H1 (cell line): ENCODE measurements around the gene SKIC8. TPM values are rescaled to one million over a fixed set of nuclear protein-coding genes. Genes with fewer than 3 reads are reported as not detected.

Experiments
- CTCF ChIA-PET: fragments of 300-600 bp; sonication (Branson Sonifier 250); formaldehyde crosslinking; loops from one replicate; lab custom pipeline; 2021; ENCODE audit not compliant: partially characterized antibody; lab: Charles Lee
- POLR2A ChIA-PET: fragments of 300-600 bp; sonication (Branson Sonifier 250); formaldehyde crosslinking; loops from one replicate; lab custom pipeline; 2021; ENCODE audit warnings: inconsistent platforms; ENCODE audit not compliant: partially characterized antibody; lab: Charles Lee
- DNase-seq, 2 experiments: peaks; one replicate each; pipeline versions ENCODE4 v3.0.0 to v3.0.0-alpha.2; 2010 to 2022; ENCODE audit warnings: low spot score in 2 of 2, low read depth in 1 of 2, mixed read lengths in 1 of 2
- FAIRE-seq: peaks from 2 replicates; lab custom pipeline; 2011; peaks lifted over from hg19 to GRCh38; lab: Jason Lieb, UNC
- H2AFZ ChIP-seq: 2 replicates; pipeline ENCODE4 v1.8.1; 2012; ENCODE audit warnings: low read length, inconsistent platforms
- H2AK5ac ChIP-seq: 2 replicates; pipeline ENCODE4 v1.6.1; 2013; ENCODE audit warnings: low read depth, low read length
- H2BK120ac ChIP-seq: replicated peaks from 2 replicates; pipeline ENCODE3; 2013; ENCODE audit warnings: low read depth, low read length, inconsistent platforms
- H2BK12ac ChIP-seq: 2 replicates; pipeline ENCODE4 v1.6.1; 2013; ENCODE audit warnings: low read depth, low read length
- H2BK15ac ChIP-seq: 2 replicates; pipeline ENCODE4 v1.6.1; 2013; ENCODE audit warnings: low read length
- H2BK20ac ChIP-seq: 2 replicates; pipeline ENCODE4 v1.6.1; 2013; ENCODE audit warnings: low read length
- H2BK5ac ChIP-seq: 2 replicates; pipeline ENCODE4 v1.6.1; 2013; ENCODE audit warnings: low read depth, low read length
- H3K14ac ChIP-seq: 2 replicates; pipeline ENCODE4 v1.6.1; 2013; ENCODE audit warnings: inconsistent platforms; ENCODE audit not compliant: insufficient read length
- H3K18ac ChIP-seq: 2 replicates; pipeline ENCODE4 v1.6.1; 2013; ENCODE audit warnings: low read length; ENCODE audit errors: extremely low read depth
- H3K23ac ChIP-seq: 2 replicates; pipeline ENCODE4 v1.6.1; 2013; ENCODE audit warnings: inconsistent platforms; ENCODE audit not compliant: insufficient read length
- H3K23me2 ChIP-seq: 2 replicates; pipeline ENCODE4 v1.6.1; 2013; ENCODE audit warnings: low read depth, low read length
- H3K27ac ChIP-seq: 2 replicates; pipeline ENCODE4 v1.6.1; 2011; ENCODE audit warnings: low read depth, low read length, inconsistent platforms
- H3K27me3 ChIP-seq, 4 experiments: replicated peaks in 1 of 4; 1 replicate in 1 of 4; 2 replicates in 3 of 4; pipeline versions ENCODE4 v1.6.1 to v1.8.1; 2011 to 2013; ENCODE audit warnings: low read length in 3 of 4, mild to moderate bottlenecking in 3 of 4, inconsistent platforms in 2 of 4, mixed read lengths in 2 of 4, moderate library complexity in 1 of 4; ENCODE audit not compliant: control insufficient read depth in 3 of 4, insufficient read depth in 3 of 4; ENCODE audit errors: extremely low read depth in 1 of 4
- H3K36me3 ChIP-seq, 4 experiments: 2 replicates each; pipeline versions ENCODE4 v1.6.1 to v1.8.1; 2011 to 2013; ENCODE audit warnings: mild to moderate bottlenecking in 4 of 4, low read length in 3 of 4, moderate library complexity in 2 of 4, control low read depth in 1 of 4, inconsistent platforms in 1 of 4; ENCODE audit not compliant: insufficient read depth in 4 of 4, control insufficient read depth in 2 of 4
- H3K4ac ChIP-seq: replicated peaks from 2 replicates; pipeline ENCODE3; 2013; ENCODE audit warnings: low read length, low read depth, mixed read lengths, inconsistent platforms; ENCODE audit not compliant: insufficient read length
- H3K4me1 ChIP-seq, 4 experiments: replicated peaks in 1 of 4; 1 replicate in 1 of 4; 2 replicates in 3 of 4; pipeline versions ENCODE4 v1.6.1 to v1.8.1; 2011 to 2013; ENCODE audit warnings: low read length in 3 of 4, inconsistent platforms in 2 of 4, mixed read lengths in 1 of 4; ENCODE audit not compliant: insufficient read depth in 4 of 4, control insufficient read depth in 3 of 4
- H3K4me2 ChIP-seq, 2 experiments: 2 replicates each; pipeline versions ENCODE4 v1.6.1 to v1.8.1; 2011 to 2013; ENCODE audit warnings: low read depth in 2 of 2, low read length in 2 of 2, control low read depth in 1 of 2, inconsistent platforms in 1 of 2, mild to moderate bottlenecking in 1 of 2; ENCODE audit not compliant: insufficient read depth in 1 of 2
- H3K4me3 ChIP-seq, 4 experiments: fragments of 200-600, 300-600 bp in 1 of 4; sonication (generic), shearing (Covaris generic), sonication (Bioruptor Twin) in 1 of 4; 2 replicates each; pipeline versions ENCODE4 v1.5.1 to v1.8.1; 2011 to 2016; ENCODE audit warnings: low read length in 4 of 4, low read depth in 3 of 4, control low read depth in 2 of 4, inconsistent platforms in 2 of 4, mild to moderate bottlenecking in 2 of 4, mixed read lengths in 1 of 4, moderate library complexity in 1 of 4; ENCODE audit not compliant: insufficient read depth in 2 of 4; ENCODE audit errors: extremely low read depth in 1 of 4
- H3K56ac ChIP-seq: replicated peaks from 2 replicates; pipeline ENCODE3; 2013; ENCODE audit warnings: low read depth, mild to moderate bottlenecking, mixed read lengths, low read length, inconsistent platforms; ENCODE audit not compliant: insufficient read length
- H3K79me1 ChIP-seq: 2 replicates; pipeline ENCODE4 v1.6.1; 2013; ENCODE audit warnings: low read depth, low read length, control low read depth
- H3K79me2 ChIP-seq, 2 experiments: 2 replicates each; pipeline versions ENCODE4 v1.6.1 to v1.8.1; 2012 to 2013; ENCODE audit warnings: low read length in 2 of 2, mild to moderate bottlenecking in 2 of 2, inconsistent platforms in 1 of 2; ENCODE audit not compliant: insufficient read depth in 2 of 2, control insufficient read depth in 1 of 2
- H3K9ac ChIP-seq, 4 experiments: replicated peaks in 1 of 4; 1 replicate in 1 of 4; 2 replicates in 3 of 4; pipeline versions ENCODE4 v1.6.1 to v1.8.1; 2011 to 2013; ENCODE audit warnings: low read depth in 3 of 4, low read length in 3 of 4, control low read depth in 2 of 4, mild to moderate bottlenecking in 2 of 4, moderate library complexity in 2 of 4, inconsistent platforms in 1 of 4; ENCODE audit errors: extremely low read depth in 1 of 4
- H3K9me3 ChIP-seq, 2 experiments: 2 replicates each; pipeline versions ENCODE4 v1.6.1 to v1.8.1; 2012 to 2013; ENCODE audit warnings: mild to moderate bottlenecking in 2 of 2, moderate library complexity in 2 of 2, control low read depth in 1 of 2, inconsistent platforms in 1 of 2, low read depth in 1 of 2, low read length in 1 of 2, mixed read lengths in 1 of 2; ENCODE audit not compliant: insufficient read depth in 2 of 2
- H4K20me1 ChIP-seq, 2 experiments: replicated peaks in 1 of 2; 2 replicates each; pipeline versions ENCODE3 to v1.8.1; 2011 to 2013; ENCODE audit warnings: inconsistent platforms in 2 of 2, low read length in 2 of 2, mild to moderate bottlenecking in 1 of 2; ENCODE audit not compliant: insufficient read depth in 2 of 2, control insufficient read depth in 1 of 2
- H4K5ac ChIP-seq: 2 replicates; pipeline ENCODE4 v1.6.1; 2013; ENCODE audit warnings: low read length, low read depth, mixed read lengths, inconsistent platforms; ENCODE audit not compliant: insufficient read length
- H4K8ac ChIP-seq: 2 replicates; pipeline ENCODE4 v1.8.0; 2013; ENCODE audit warnings: mild to moderate bottlenecking, moderate library complexity, low read length, inconsistent platforms; ENCODE audit not compliant: insufficient read depth; ENCODE audit errors: extremely low read depth
- H4K91ac ChIP-seq: replicated peaks from 2 replicates; pipeline ENCODE3; 2013; ENCODE audit warnings: low read length, mixed read lengths, inconsistent platforms; ENCODE audit not compliant: insufficient read length
- CBX5 ChIP-seq: fragments of 300-800, 300-1000 bp; sonication (generic); IDR thresholded peaks from 2 replicates; pipeline ENCODE4 v1.7.1; 2016; ENCODE audit warnings: antibody characterized with exemption, low read length, low read depth
- CHD1 ChIP-seq: IDR thresholded peaks from 2 replicates; pipeline ENCODE4 v1.6.1; 2012; ENCODE audit warnings: low read depth, low read length, improper control_type of control experiment
- KDM5A ChIP-seq: fragments of 200-600 bp; IDR thresholded peaks from 2 replicates; pipeline ENCODE4 v1.7.1; 2012; ENCODE audit warnings: mild to moderate bottlenecking, low read length, inconsistent platforms, mixed read lengths
- NRF1 ChIP-seq: IDR thresholded peaks from 2 replicates; pipeline ENCODE4 v1.6.1; 2011; ENCODE audit warnings: mild to moderate bottlenecking, low read depth, low read length, improper control_type of control experiment
- WGBS, 2 experiments: shearing (Covaris generic) in 1 of 2; methylation state at CpG; one replicate each; pipeline versions ENCODE4 v1.1.6 to v1.1.7; 2013 to 2015; ENCODE audit warnings: low lambda C conversion rate in 2 of 2, mixed read lengths in 2 of 2, inconsistent platforms in 1 of 2, low coverage in 1 of 2, missing lambda C conversion rate in 1 of 2; ENCODE audit not compliant: insufficient replicate concordance in 2 of 2, insufficient coverage in 1 of 2, insufficient read length in 1 of 2; ENCODE audit errors: extremely low coverage in 1 of 2, missing lambda C conversion rate in 1 of 2; 5-methylcytosine and 5-hydroxymethylcytosine counted together
- polyA plus RNA-seq, 7 experiments: library from polyadenylated mRNA; depleted of rRNA in 3 of 7; stranded (reverse) in 5 of 7; unstranded in 2 of 7; fragments of >200 nt in 5 of 7; fragments of 200-250 nt in 2 of 7; gene quantifications; 1 replicate in 5 of 7; 2 replicates in 1 of 7; 4 replicates in 1 of 7; pipeline versions ENCODE4 v1.2.1 to v1.2.3, GENCODE V29; 2011 to 2013; ENCODE audit warnings: missing spikeins in 2 of 7, mixed read lengths in 2 of 7
- total RNA-seq: library from RNA; stranded (reverse); fragmentation: NEBNext Ultra II Directional; extraction: Animal tissue kit (Norgen Biotek cat#: 25700); gene quantifications from 2 replicates; pipeline ENCODE4 v1.2.1, GENCODE V29; 2021

The SKIC8 gene
- total and polyA plus RNA-seq, 2 of the 8 experiments (the other 6 are each of a cell fraction or from before 2014, with no cell fraction given) = 44.2 to 77.7 TPM

GRCh38 chr15:78259232-78259631, 40.2 kb downstream of the SKIC8 start:
- H3K27ac ChIP-seq = no peak overlapping the region
- H3K23me2 ChIP-seq = no peaks in the 10 kb centered on the region; the same call in 1 of the 2 replicates
- H3K4me2 ChIP-seq = no peak overlapping the region
- FAIRE-seq (no peak), DNase-seq (no peak)
- no peak overlapping the region for H3K18ac ChIP-seq
- no peaks in the 10 kb centered on the region for H3K9me3 ChIP-seq
- no peak overlapping the region for H3K23ac ChIP-seq
- H3K79me1 ChIP-seq = no peaks in the 10 kb centered on the region
- H2AK5ac ChIP-seq = no peak overlapping the region
- H3K79me2 ChIP-seq = no peaks in the 10 kb centered on the region
- no peak overlapping the region for H3K56ac ChIP-seq
- H2BK15ac ChIP-seq = no peak overlapping the region
- H3K36me3 ChIP-seq = no peaks in the 10 kb centered on the region
- H2AFZ ChIP-seq = no peak overlapping the region
- no peak overlapping the region for H4K5ac ChIP-seq
- no peak overlapping the region for H2BK120ac ChIP-seq
- 0 out of 7 replicates have a peak, but pooled peaks cover 0 to 3% (median 0%) of the 10 kb centered on the region in 4 experiments for H3K4me1 ChIP-seq
- peaks cover 0 to 11% (median 6%) of the 10 kb centered on the region in 4 experiments; a peak in 4 of 7 replicates for H3K27me3 ChIP-seq
- H3K4ac ChIP-seq = no peak overlapping the region
- H2BK12ac ChIP-seq = no peak overlapping the region
- no peak overlapping the region for H2BK5ac ChIP-seq
- ChIA-PET POLR2A (no interaction called here), CTCF (interaction anchor here (0.6 to 7.7 kb wide), 5 partner anchors 9 to 1140 kb away, joined by 3 to 48 read pairs (median 3); partner anchors contain the start of gene SKIC8)
- WGBS, 2 experiments = 83% methylated on average over 3 of the region's 3 CpGs; no CpG with 5 or more reads in 1 of the 2 experiments
- no peak overlapping the region for H3K4me3 ChIP-seq
- no peak overlapping the region for H3K14ac ChIP-seq
- H2BK20ac ChIP-seq = no peak overlapping the region
- H3K9ac ChIP-seq = no peak overlapping the region
- H4K20me1 ChIP-seq = no peaks in the 10 kb centered on the region
- no peak overlapping the region for H4K8ac ChIP-seq
- no peak overlapping the region for H4K91ac ChIP-seq
- TF ChIP-seq CBX5 = no peak
- no peak for TF ChIP-seq NRF1
- no peak for TF ChIP-seq KDM5A
- TF ChIP-seq CHD1 = no peak
